GM19395 (cell line): ENCODE measurements around the gene CELF1.
"Not testable (repeated sequence)": the region's sequence is repeated elsewhere in the genome, so short reads cannot be mapped to it uniquely, and the experiment has no call there.

ENCODE experiments used
- ATAC-seq: cut with Tn5 transposase; IDR thresholded peaks from one replicate; pipeline ENCODE4 v1.9.1; 2021; ENCODE audit warnings: mild to moderate bottlenecking, moderate library complexity; ENCODE audit not compliant: unreplicated experiment

Gene CELF1

GRCh38 chr11:47488674-47489394 lies 64.1 kb downstream of the CELF1 start:
- no peak for ATAC-seq

- ATAC-seq = no peak
These were observed 64.8 kb downstream of the CELF1 start for GRCh38 chr11:47488111-47488510.

- ATAC-seq = no peak
These were observed 65.5 kb downstream of the CELF1 start for GRCh38 chr11:47487421-47487820.

- no peak for ATAC-seq
These were observed 67.8 kb downstream of the CELF1 start for GRCh38 chr11:47485107-47485506.

GRCh38 chr11:47483457-47483856 lies 69.5 kb downstream of the CELF1 start:
- no peak for ATAC-seq

GRCh38 chr11:47480762-47481161 lies 72.2 kb downstream of the CELF1 start:
- no peak for ATAC-seq

GRCh38 chr11:47478651-47479329 lies 74.1 kb downstream of the CELF1 start:
- ATAC-seq = no peak

- ATAC-seq = no peak
These were observed 75.2 kb downstream of the CELF1 start for GRCh38 chr11:47477753-47478152.

GRCh38 chr11:47477323-47477722 lies 75.6 kb downstream of the CELF1 start:
- ATAC-seq = no peak

GRCh38 chr11:47470671-47471070 lies 82.3 kb downstream of the CELF1 start:
- ATAC-seq = no peak

GRCh38 chr11:47469361-47470179 lies 83.4 kb downstream of the CELF1 start:
- ATAC-seq = no peak

- ATAC-seq = no peak
These were observed 84.2 kb downstream of the CELF1 start for GRCh38 chr11:47468598-47469214.

GRCh38 chr11:47467357-47467756 lies 85.6 kb downstream of the CELF1 start:
- ATAC-seq = no peak

GRCh38 chr11:47466701-47467250 lies 86.2 kb downstream of the CELF1 start:
- no peak for ATAC-seq

GRCh38 chr11:47466201-47466600 lies 86.7 kb downstream of the CELF1 start:
- ATAC-seq = no peak

GRCh38 chr11:47464483-47464882 lies 88.4 kb downstream of the CELF1 start:
- ATAC-seq = no peak

- no peak for ATAC-seq
These were observed 91.1 kb downstream of the CELF1 start for GRCh38 chr11:47461876-47462275.

- no peak for ATAC-seq
These were observed 92.2 kb downstream of the CELF1 start for GRCh38 chr11:47460571-47461235.

GRCh38 chr11:47454258-47454671 lies 98.7 kb downstream of the CELF1 start:
- not testable (repeated sequence) for ATAC-seq

GRCh38 chr11:47453365-47453764 lies 99.6 kb downstream of the CELF1 start:
- ATAC-seq = no peak
